Omental fat pad (tissue), 4 donors: Measurements from ENCODE around the gene RHOV. TPM values are rescaled to one million over a fixed set of nuclear protein-coding genes. Genes with fewer than 3 reads are reported as not detected.

Experiments
- ATAC-seq: fragments of 150-250 bp; one replicate; pipeline ENCODE4 v1.9.1; 2016; ENCODE audit warnings: mild to moderate bottlenecking, moderate library complexity; ENCODE audit not compliant: low FRiP score
- DNase-seq: peaks from one replicate; pipeline ENCODE4 v3.0.0-alpha.2; 2019; ENCODE audit warnings: low spot score
- CTCF ChIP-seq, 3 donors: fragments of 450-650 bp; IDR thresholded peaks; one replicate each; pipeline ENCODE4 v1.5.1; 2016 to 2017; ENCODE audit warnings: antibody characterized with exemption in 3 of 3, mild to moderate bottlenecking in 3 of 3, moderate library complexity in 2 of 3
- total RNA-seq, 4 donors: library from RNA; depleted of rRNA; stranded (reverse); fragments of >200 nt; gene quantifications; one replicate each; pipeline ENCODE4 v1.1.0, GENCODE V29; 2016

RHOV gene
- total RNA-seq, 4 donors from 2014 or later = not detected

- DNase-seq (no peak), ATAC-seq (no peak)
- no peak for TF ChIP-seq CTCF (IDR thresholded peaks at IDR 0.05)
Observed at GRCh38 chr15:40911141-40911540, 37.1 kb upstream of the RHOV start.

GRCh38 chr15:40909662-40910630 lies 35.9 kb upstream of the RHOV start:
- no peak for DNase-seq
- peak; percentile 25 for ATAC-seq
- no peak for TF ChIP-seq CTCF (IDR thresholded peaks at IDR 0.05)

- no peak for ATAC-seq
- no peak for TF ChIP-seq CTCF (IDR thresholded peaks at IDR 0.05)
- no peak for DNase-seq
Observed at GRCh38 chr15:40908095-40908494, 34.1 kb upstream of the RHOV start.

GRCh38 chr15:40906991-40907802 lies 33.2 kb upstream of the RHOV start:
- TF ChIP-seq CTCF (IDR thresholded peaks at IDR 0.05) = no peak
- DNase-seq = no peak
- no peak for ATAC-seq

GRCh38 chr15:40906091-40906990 lies 32.3 kb upstream of the RHOV start:
- TF ChIP-seq CTCF (IDR thresholded peaks at IDR 0.05) = peak in 1 of 3 donors; percentile 33
- ATAC-seq (peak; percentile 75), DNase-seq (peak; percentile 65)

- no peak for TF ChIP-seq CTCF (IDR thresholded peaks at IDR 0.05)
- DNase-seq = no peak
- ATAC-seq = no peak
Observed at GRCh38 chr15:40904552-40905201, 30.6 kb upstream of the RHOV start.
